GM12892 (cell line): ENCODE results near the gene PABPN1L.

Experiments used
- DNase-seq: peaks from one replicate; pipeline ENCODE4 v3.0.0; 2011; ENCODE audit not compliant: insufficient read length
- FAIRE-seq: peaks from 2 replicates; lab custom pipeline; 2011; peaks lifted over from hg19 to GRCh38; lab: Jason Lieb, UNC
- POLR2A ChIP-seq: IDR thresholded peaks from 2 replicates; pipeline ENCODE4 v1.6.1; 2011; ENCODE audit warnings: low read depth, low read length, control low read depth
- POLR2AphosphoS5 ChIP-seq: IDR thresholded peaks from 2 replicates; pipeline ENCODE4 v1.6.1; 2011; ENCODE audit warnings: low read depth, low read length, control low read depth
- TAF1 ChIP-seq: IDR thresholded peaks from 2 replicates; pipeline ENCODE4 v1.6.1; 2011; ENCODE audit warnings: low read depth, mild to moderate bottlenecking, control low read depth, low read length, borderline replicate concordance

Gene PABPN1L

GRCh38 chr16:88839745-88840599, 26.5 kb downstream of the PABPN1L start:
- DNase-seq (no peak), FAIRE-seq (no peak)
- TF ChIP-seq POLR2A (no peak), TAF1 (no peak), POLR2AphosphoS5 (no peak)

- TF ChIP-seq TAF1 (no peak), POLR2AphosphoS5 (no peak), POLR2A (no peak)
- FAIRE-seq: no peak
- no peak for DNase-seq
These were observed 27.4 kb downstream of the PABPN1L start for GRCh38 chr16:88839026-88839529.

GRCh38 chr16:88838566-88838965, 27.9 kb downstream of the PABPN1L start:
- TF ChIP-seq TAF1 (no peak), POLR2A (no peak), POLR2AphosphoS5 (no peak)
- DNase-seq (no peak), FAIRE-seq (no peak)

- FAIRE-seq: no peak
- no peak for DNase-seq
- TF ChIP-seq POLR2A (no peak), TAF1 (no peak), POLR2AphosphoS5 (no peak)
These were observed 28.7 kb downstream of the PABPN1L start for GRCh38 chr16:88837806-88838205.

- TF ChIP-seq TAF1: no peak
- no peak for TF ChIP-seq POLR2AphosphoS5
- no peak for TF ChIP-seq POLR2A
- DNase-seq: no peak
- no peak for FAIRE-seq
These were observed 29.7 kb downstream of the PABPN1L start for GRCh38 chr16:88836791-88837190.

GRCh38 chr16:88835818-88836217, 30.6 kb downstream of the PABPN1L start:
- TF ChIP-seq POLR2A (no peak), TAF1 (no peak), POLR2AphosphoS5 (no peak)
- DNase-seq: no peak
- FAIRE-seq: no peak

GRCh38 chr16:88835383-88835782, 31.1 kb downstream of the PABPN1L start:
- DNase-seq (no peak), FAIRE-seq (no peak)
- TF ChIP-seq POLR2A: no peak
- TF ChIP-seq TAF1: no peak
- no peak for TF ChIP-seq POLR2AphosphoS5

GRCh38 chr16:88834670-88835069, 31.8 kb downstream of the PABPN1L start:
- no peak for TF ChIP-seq POLR2A
- TF ChIP-seq POLR2AphosphoS5: no peak
- no peak for FAIRE-seq
- DNase-seq: no peak

GRCh38 chr16:88833086-88833485, 33.4 kb downstream of the PABPN1L start:
- FAIRE-seq: no peak
- TF ChIP-seq TAF1: no peak
- no peak for TF ChIP-seq POLR2A
- no peak for TF ChIP-seq POLR2AphosphoS5
- DNase-seq: no peak

- DNase-seq (no peak), FAIRE-seq (no peak)
- no peak for TF ChIP-seq TAF1
- no peak for TF ChIP-seq POLR2A
- no peak for TF ChIP-seq POLR2AphosphoS5
These were observed 34.6 kb downstream of the PABPN1L start for GRCh38 chr16:88831838-88832237.

- no peak for FAIRE-seq
- TF ChIP-seq POLR2AphosphoS5 (no peak), POLR2A (no peak), TAF1 (no peak)
- no peak for DNase-seq
These were observed 35.7 kb downstream of the PABPN1L start for GRCh38 chr16:88830783-88831182.

- FAIRE-seq (no peak), DNase-seq (no peak)
- TF ChIP-seq TAF1 (no peak), POLR2A (no peak), POLR2AphosphoS5 (no peak)
These were observed 36.2 kb downstream of the PABPN1L start for GRCh38 chr16:88830258-88830657.
